Retinal pigment epithelial cell (primary cell): Measurements from ENCODE around the gene CSF1R.

Source experiments
- DNase-seq: peaks from one replicate; pipeline ENCODE4 v3.0.0-alpha.2; 2010; ENCODE audit warnings: low read depth
- H3K4me3 ChIP-seq: 2 replicates; pipeline ENCODE4 v1.5.1; 2011; ENCODE audit warnings: mild to moderate bottlenecking, low read length, control low read depth, moderate library complexity
- TF ChIP-seq, protein P1 (sequence below): conservative IDR thresholded peaks from 2 replicates; pipeline ENCODE4 v1.5.1; 2011; ENCODE audit warnings: low read depth, low read length, control low read depth, inconsistent platforms

CSF1R gene

GRCh38 chr5:150114773-150115408, 28.5 kb upstream of the CSF1R start:
- DNase-seq, result no peak
- no peak overlapping the region for H3K4me3 ChIP-seq
- TF ChIP-seq, protein P1, sequence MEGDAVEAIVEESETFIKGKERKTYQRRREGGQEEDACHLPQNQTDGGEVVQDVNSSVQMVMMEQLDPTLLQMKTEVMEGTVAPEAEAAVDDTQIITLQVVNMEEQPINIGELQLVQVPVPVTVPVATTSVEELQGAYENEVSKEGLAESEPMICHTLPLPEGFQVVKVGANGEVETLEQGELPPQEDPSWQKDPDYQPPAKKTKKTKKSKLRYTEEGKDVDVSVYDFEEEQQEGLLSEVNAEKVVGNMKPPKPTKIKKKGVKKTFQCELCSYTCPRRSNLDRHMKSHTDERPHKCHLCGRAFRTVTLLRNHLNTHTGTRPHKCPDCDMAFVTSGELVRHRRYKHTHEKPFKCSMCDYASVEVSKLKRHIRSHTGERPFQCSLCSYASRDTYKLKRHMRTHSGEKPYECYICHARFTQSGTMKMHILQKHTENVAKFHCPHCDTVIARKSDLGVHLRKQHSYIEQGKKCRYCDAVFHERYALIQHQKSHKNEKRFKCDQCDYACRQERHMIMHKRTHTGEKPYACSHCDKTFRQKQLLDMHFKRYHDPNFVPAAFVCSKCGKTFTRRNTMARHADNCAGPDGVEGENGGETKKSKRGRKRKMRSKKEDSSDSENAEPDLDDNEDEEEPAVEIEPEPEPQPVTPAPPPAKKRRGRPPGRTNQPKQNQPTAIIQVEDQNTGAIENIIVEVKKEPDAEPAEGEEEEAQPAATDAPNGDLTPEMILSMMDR, result no peak

- TF ChIP-seq, protein P1, result peak; percentile 13
- no peak overlapping the region for H3K4me3 ChIP-seq
- no peak for DNase-seq
Observed at GRCh38 chr5:150114102-150114641, 27.8 kb upstream of the CSF1R start.

GRCh38 chr5:150113047-150113744, 26.8 kb upstream of the CSF1R start:
- peak; percentile 89 for DNase-seq
- TF ChIP-seq, protein P1, result no peak

GRCh38 chr5:150112201-150113046, 26.1 kb upstream of the CSF1R start:
- TF ChIP-seq, protein P1, result no peak
- no peak overlapping the region for H3K4me3 ChIP-seq
- peak; percentile 99 for DNase-seq

More at GRCh38 chr5:150113047-150113744, 26.8 kb upstream of the CSF1R start:
- no peak overlapping the region for H3K4me3 ChIP-seq

DNA sequence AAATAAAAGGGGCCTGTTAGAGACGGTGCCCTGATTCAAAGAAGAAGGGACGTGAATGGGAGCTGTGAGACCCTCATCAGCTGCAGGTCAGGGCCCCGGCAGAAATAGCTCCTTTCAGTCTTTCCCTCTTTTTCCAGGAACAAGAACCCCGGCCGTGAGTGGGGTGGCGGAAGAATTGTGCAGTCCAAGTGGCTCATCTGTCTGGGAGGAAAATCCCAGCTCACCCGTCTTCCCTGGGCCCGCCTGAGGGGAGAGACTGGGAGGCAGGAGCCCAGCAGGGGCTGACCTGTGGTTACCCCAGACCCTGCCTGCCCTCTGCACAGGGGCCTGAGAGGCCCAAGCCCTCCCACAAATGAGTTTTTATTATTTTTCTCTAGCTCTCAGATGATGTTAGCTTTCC, 24.8 kb upstream of the CSF1R start:
- TF ChIP-seq, protein P1, result no peak
- no peak for DNase-seq
- no peak overlapping the region for H3K4me3 ChIP-seq

DNA sequence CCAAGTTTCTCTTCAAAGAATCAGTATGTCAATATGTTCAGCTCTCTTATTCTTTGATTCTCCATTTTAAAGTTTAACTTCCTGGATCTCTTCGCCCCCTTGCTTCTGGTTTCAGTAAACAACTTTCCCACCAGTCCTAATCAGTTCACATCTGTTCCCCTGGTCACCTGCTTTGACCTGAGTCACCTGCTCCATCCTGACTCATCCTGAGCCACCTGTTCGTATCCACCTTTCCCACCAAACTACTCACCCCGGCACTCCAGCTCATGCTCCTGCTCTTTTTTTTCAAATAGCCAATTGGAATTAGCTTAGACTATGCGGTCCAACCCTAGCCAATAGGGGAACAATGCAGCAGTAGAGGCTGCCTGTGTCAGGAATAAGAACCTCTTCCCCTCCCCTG, 23.6 kb upstream of the CSF1R start:
- no peak for DNase-seq
- H3K4me3 ChIP-seq, result no peak overlapping the region
- TF ChIP-seq, protein P1, result no peak
